GM12891 (cell line): ENCODE measurements around the gene JDP2.

Source experiments
- PAX5 ChIP-seq: IDR thresholded peaks from 2 replicates; pipeline ENCODE4 v1.6.1; 2011; ENCODE audit warnings: low read length, moderate library complexity, mild to moderate bottlenecking; ENCODE audit not compliant: insufficient read depth, severe bottlenecking
- POLR2A ChIP-seq: IDR thresholded peaks from 2 replicates; pipeline ENCODE4 v1.6.1; 2011; ENCODE audit warnings: low read depth, low read length, control low read depth
- POLR2AphosphoS5 ChIP-seq: IDR thresholded peaks from 2 replicates; pipeline ENCODE4 v1.6.1; 2011; ENCODE audit warnings: low read depth, low read length, control low read depth
- POU2F2 ChIP-seq: IDR thresholded peaks from 2 replicates; pipeline ENCODE4 v1.6.1; 2011; ENCODE audit warnings: low read depth, mild to moderate bottlenecking, control low read depth, low read length, moderate library complexity
- TAF1 ChIP-seq: IDR thresholded peaks from 2 replicates; pipeline ENCODE4 v1.6.1; 2011; ENCODE audit warnings: low read depth, low read length, control low read depth

DNA sequence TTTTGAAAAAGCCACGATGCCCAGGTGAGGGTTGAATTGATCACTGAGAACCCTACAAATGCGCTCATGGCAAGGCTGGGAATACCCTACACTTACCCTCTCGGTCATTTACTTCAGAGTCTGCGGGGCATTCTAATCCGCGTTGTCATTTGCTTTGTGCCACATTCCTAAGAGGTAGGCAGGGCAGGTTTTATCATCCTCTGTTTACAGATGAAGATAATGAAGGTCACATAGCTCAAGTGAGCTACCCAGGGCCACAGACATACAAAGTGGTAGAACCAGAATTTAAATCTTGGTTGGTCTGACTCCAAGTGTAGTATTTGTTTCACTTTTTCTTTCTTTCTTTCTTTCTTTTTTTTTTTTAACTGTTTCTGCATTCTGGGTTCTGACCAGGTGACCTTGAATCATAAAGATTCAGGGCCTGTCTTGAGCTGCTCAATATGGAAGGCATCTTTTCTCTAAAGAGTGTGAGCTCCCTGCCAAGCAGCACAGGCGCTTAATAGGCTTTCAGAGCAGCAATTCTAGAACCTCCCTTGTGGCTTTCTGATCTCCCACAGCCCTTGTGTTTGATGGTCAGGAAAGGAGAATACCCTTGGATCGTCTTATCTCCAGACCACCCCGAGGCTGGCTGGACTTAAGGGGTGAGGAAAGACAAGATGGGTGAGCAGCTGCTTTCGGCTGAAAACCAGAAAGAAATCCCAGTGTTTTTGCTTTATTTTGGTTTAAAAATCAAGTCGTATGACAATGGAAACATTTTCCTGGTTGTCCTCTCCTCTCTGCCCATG is 93.8 kb downstream of the JDP2 start:
- TF ChIP-seq POLR2A (no peak), TAF1 (no peak), POU2F2 (no peak), POLR2AphosphoS5 (no peak), PAX5 (no peak)
